SJSA1 (cell line): ENCODE results near the gene LRRC47. TPM values are rescaled to one million over a fixed set of nuclear protein-coding genes. Genes with fewer than 3 reads are reported as not detected.

Experiments
- DNase-seq, 2 experiments: peaks; one replicate each; pipeline ENCODE4 v3.0.0-alpha.2; 2015 to 2020; ENCODE audit warnings: low spot score in 2 of 2, low read depth in 1 of 2
- H3K27ac ChIP-seq: fragments of 250-450 bp; sonication (Bioruptor Pico); 2 replicates; pipeline ENCODE4 v1.5.1; 2020; ENCODE audit warnings: mild to moderate bottlenecking, moderate library complexity
- H3K27me3 ChIP-seq: fragments of 250-450 bp; sonication (Bioruptor Pico); replicated peaks from 2 replicates; pipeline ENCODE4 v1.5.1; 2020; ENCODE audit warnings: mild to moderate bottlenecking, moderate library complexity
- H3K36me3 ChIP-seq: fragments of 250-450 bp; sonication (Bioruptor Pico); 2 replicates; pipeline ENCODE4 v1.5.1; 2020; ENCODE audit warnings: mild to moderate bottlenecking
- H3K4me1 ChIP-seq: fragments of 250-450 bp; sonication (Bioruptor Pico); replicated peaks from 2 replicates; pipeline ENCODE4 v1.6.1; 2021; ENCODE audit warnings: mild to moderate bottlenecking
- H3K4me3 ChIP-seq: fragments of 250-450 bp; sonication (Bioruptor Pico); 2 replicates; pipeline ENCODE4 v1.5.1; 2020; ENCODE audit warnings: mild to moderate bottlenecking
- H3K9me3 ChIP-seq: fragments of 250-450 bp; sonication (Bioruptor Pico); replicated peaks from 2 replicates; pipeline ENCODE4 v1.5.1; 2020; ENCODE audit warnings: mild to moderate bottlenecking
- total RNA-seq: library from RNA; depleted of rRNA; stranded (reverse); fragments of >200 nt; shearing (Covaris generic); gene quantifications from 2 replicates; pipeline ENCODE4 v1.2.3, GENCODE V29; 2014

LRRC47 gene
- total RNA-seq, 1 experiment from 2014 or later: 46.4 TPM

DNA sequence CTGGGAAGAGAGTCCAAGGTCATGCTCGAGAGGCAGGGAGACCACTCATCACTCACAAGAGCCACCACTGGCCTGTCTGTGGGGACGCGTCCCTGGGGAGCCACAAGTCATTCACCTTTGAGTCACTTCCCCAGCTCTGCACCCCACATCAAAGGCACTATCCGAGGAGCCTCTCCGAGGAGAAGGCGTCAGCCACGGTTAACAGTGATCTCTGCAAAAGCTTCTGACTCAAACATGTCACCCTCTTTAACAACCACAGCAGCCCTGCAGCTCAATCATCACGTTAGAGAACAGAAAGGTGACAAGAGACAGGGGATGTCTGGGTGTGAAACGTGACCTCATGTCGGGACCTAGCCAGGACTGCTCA is 9.0 kb downstream of the LRRC47 start:
- no peak overlapping the region for H3K4me3 ChIP-seq
- H3K27ac ChIP-seq: no peak overlapping the region
- H3K9me3 ChIP-seq: no peaks in the 10 kb centered on the region
- DNase-seq: no peak
- H3K36me3 ChIP-seq: peaks cover 67% of the 10 kb centered on the region
- no peaks in the 10 kb centered on the region for H3K27me3 ChIP-seq
- no peaks in the 10 kb centered on the region for H3K4me1 ChIP-seq

DNA sequence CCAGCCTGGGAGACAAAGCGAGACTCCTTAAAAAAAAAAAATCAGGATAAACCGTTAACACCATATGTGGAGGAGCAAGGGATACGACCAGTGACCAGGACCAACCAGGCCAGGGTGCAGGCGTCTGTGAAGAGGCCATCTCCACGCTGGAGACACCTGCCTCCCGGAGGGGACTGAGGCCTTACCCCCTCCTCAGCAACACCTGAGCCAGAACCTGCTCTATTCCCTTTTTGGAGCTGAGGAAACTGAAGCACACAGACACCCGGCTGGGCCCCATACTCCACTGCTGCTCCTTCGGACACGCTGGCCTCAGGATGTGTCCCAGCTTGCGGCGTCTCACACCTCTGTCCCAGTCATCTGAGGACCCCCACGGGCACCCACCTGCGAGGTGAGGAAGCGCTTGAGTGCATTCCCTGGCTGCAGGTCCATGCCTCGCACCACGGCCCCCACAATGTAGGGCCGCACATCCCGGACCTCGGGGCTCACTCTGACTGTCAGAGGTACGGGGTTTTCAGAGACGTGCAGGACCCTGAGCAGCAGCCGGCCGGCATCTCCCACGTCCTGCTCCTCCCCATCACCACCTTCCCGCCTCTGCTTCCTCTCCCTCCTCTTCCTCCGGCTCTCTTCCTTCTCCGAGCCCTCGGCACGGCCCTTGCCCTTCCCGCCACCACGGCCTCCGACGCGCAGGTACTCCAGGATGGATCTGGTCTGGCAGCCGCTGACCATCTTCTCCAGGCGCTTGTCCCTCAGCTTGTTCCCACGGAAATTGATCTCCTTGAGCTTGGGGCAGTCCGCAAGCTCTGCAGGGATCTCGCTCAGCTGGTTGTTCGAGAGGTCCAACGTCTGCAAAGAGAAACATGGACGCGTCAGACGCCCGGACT is 9.6 kb downstream of the LRRC47 start:
- Histone ChIP-seq H3K27me3 (no peaks in the 10 kb centered on the region), H3K27ac (no peak overlapping the region), H3K9me3 (no peaks in the 10 kb centered on the region), H3K4me1 (no peaks in the 10 kb centered on the region), H3K36me3 (peaks cover 69% of the 10 kb centered on the region), H3K4me3 (no peak overlapping the region)
- DNase-seq: no peak

- Histone ChIP-seq H3K9me3 (no peaks in the 10 kb centered on the region), H3K36me3 (peaks cover 79% of the 10 kb centered on the region), H3K27ac (no peak overlapping the region), H3K27me3 (no peaks in the 10 kb centered on the region), H3K4me3 (no peak overlapping the region), H3K4me1 (no peaks in the 10 kb centered on the region)
- no peak for DNase-seq
Measured at GRCh38 chr1:3785456-3786157, 10.7 kb downstream of the LRRC47 start.

- DNase-seq: no peak
- Histone ChIP-seq H3K4me3 (no peak overlapping the region), H3K36me3 (peaks cover 84% of the 10 kb centered on the region), H3K9me3 (no peaks in the 10 kb centered on the region), H3K27me3 (no peaks in the 10 kb centered on the region), H3K27ac (no peak overlapping the region), H3K4me1 (no peaks in the 10 kb centered on the region)
Measured at GRCh38 chr1:3785045-3785444, 11.3 kb downstream of the LRRC47 start.

DNA sequence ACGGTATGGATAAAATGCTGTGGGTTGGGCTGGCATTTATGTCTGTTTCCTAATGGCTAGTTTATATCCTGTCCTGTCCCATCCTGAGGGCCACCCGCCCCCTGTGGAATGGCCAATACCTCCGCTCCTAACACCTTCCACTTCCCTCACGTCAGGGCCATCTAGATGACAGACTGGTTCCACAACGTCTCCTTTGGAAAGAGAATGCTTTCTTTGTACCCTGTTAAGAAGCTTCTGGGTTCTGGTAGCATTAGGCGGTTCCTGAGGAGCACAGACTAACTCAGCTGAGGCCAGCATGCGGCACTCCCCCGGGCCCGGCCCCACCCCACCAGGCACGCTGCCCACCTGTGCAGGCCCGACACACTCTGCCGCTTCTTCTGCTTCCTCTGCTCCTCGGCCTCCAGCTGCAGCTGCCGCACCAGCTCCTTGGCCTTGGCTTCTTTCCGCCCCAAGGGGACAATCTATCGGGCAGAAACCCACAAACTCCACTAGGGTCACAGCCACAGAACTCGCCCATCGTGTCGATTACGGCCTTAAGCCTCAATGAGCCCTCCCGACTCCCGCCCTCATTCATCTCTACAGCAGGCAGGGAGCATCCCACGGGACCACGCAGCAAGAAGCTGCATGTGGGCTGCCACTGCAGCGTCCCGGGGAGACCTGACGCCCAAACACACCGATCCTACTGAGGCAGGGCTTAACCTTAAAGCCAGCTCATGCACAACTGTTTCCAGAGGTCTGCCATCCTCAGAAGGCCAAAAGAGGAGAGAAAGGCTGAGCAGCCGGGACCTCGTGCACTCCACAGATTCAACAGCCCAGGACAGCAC is 12.4 kb downstream of the LRRC47 start:
- H3K27ac ChIP-seq: no peak overlapping the region
- peaks cover 92% of the 10 kb centered on the region for H3K36me3 ChIP-seq
- no peaks in the 10 kb centered on the region for H3K4me1 ChIP-seq
- H3K9me3 ChIP-seq: no peaks in the 10 kb centered on the region
- DNase-seq: no peak
- H3K4me3 ChIP-seq: no peak overlapping the region
- no peaks in the 10 kb centered on the region for H3K27me3 ChIP-seq

- H3K9me3 ChIP-seq: no peaks in the 10 kb centered on the region
- no peak overlapping the region for H3K4me3 ChIP-seq
- no peak for DNase-seq
- H3K27me3 ChIP-seq: no peaks in the 10 kb centered on the region
- peaks cover under 1% of the 10 kb centered on the region for H3K4me1 ChIP-seq
- H3K36me3 ChIP-seq: peaks cover 71% of the 10 kb centered on the region
- H3K27ac ChIP-seq: no peak overlapping the region
Measured at GRCh38 chr1:3780901-3781300, 15.4 kb downstream of the LRRC47 start.

DNA sequence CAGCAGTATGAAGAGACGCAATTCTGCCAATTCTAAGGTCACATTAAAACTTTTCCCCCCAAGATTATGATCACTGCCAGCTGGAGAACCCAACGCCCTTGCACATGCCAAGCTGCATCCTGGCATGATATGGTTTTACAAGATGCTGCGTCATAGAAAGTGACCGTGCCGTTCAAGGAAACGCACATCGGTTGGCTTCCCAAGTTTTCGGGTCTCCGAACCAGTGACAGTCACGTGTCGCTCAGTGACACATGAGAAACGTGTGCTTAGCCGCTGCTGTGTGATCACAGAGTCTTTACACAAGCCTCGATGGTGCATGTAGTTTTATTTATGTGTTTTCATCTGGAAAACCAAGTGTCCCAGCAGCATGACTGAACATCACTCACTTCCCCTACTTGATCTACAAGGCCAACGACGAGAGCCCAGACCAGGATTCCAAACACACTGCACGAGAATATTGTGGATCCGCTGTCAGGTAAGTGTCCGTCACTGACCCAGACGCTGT is 16.3 kb downstream of the LRRC47 start:
- Histone ChIP-seq H3K27ac (no peak overlapping the region), H3K4me3 (no peak overlapping the region), H3K27me3 (no peaks in the 10 kb centered on the region), H3K4me1 (peaks cover 7% of the 10 kb centered on the region), H3K36me3 (peaks cover 61% of the 10 kb centered on the region), H3K9me3 (no peaks in the 10 kb centered on the region)
- no peak for DNase-seq

DNA sequence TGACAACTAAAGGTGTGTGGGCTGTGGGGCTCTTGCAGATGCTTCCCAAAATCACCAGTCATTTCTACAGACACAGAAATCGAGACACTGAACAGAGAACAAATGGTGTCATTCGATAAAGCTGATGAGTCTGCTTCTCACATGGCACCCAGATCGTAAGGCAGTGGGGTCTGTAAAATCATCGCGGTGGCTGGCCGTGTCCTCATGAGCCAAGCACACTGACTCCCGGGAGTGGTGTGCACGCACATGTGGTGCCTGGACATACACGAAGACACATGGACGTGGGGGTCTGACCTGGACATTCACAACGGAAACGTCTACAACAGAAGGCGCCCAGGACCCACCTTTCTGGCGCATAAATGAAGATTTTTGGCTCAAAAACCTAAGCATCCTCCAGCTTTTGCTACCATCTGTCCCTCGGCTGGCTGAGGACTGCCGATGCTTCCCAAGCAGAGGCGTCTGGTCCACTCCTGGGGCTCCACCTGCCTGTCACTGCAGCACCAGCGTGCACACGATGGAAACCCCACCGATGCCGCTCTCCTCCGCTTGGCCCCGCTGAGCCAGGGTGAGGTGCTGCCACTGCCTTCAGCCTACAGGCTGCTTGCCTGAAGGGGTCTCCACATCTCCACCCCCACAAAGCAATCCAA is 16.9 kb downstream of the LRRC47 start:
- peaks cover 56% of the 10 kb centered on the region for H3K36me3 ChIP-seq
- H3K9me3 ChIP-seq: no peaks in the 10 kb centered on the region
- H3K4me1 ChIP-seq: peaks cover 7% of the 10 kb centered on the region
- no peaks in the 10 kb centered on the region for H3K27me3 ChIP-seq
- no peak overlapping the region for H3K4me3 ChIP-seq
- no peak overlapping the region for H3K27ac ChIP-seq
- DNase-seq: no peak

DNA sequence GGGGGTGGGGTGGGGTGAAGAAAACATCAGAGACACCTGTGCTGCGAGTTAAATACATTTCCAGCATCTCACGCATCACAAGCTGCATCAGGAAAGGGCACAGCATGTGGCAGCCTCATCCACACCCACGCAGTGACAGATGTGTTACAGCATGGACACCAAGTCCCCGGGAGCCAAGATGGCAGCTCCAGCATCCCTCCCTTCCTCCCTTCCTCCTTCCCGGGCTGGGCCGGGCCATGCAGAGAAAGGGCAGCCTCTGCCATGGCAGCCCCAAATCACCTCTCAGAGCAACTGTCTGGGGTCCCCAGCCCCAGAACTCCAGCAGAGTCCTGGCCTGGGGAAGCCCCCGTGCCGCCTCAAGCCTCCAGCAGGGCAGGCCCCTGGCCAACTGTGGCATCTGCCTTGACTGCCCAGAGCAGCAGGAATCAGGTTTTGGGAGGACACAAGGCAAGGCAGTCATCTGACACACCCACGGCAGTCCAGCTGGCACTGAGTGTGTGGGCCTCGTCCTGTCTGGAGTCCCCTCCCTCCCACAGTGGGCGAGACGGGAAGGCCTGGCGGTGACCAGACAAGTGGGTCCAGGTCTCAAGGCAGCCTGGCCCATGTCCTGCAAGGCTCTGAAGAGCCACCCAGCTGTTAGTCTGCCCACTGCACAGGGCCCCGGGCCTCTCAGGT is 17.6 kb downstream of the LRRC47 start:
- DNase-seq: no peak
- H3K4me1 ChIP-seq: peaks cover 7% of the 10 kb centered on the region
- peaks cover 49% of the 10 kb centered on the region for H3K36me3 ChIP-seq
- no peak overlapping the region for H3K4me3 ChIP-seq
- H3K9me3 ChIP-seq: no peaks in the 10 kb centered on the region
- H3K27me3 ChIP-seq: no peaks in the 10 kb centered on the region
- no peak overlapping the region for H3K27ac ChIP-seq

GRCh38 chr1:3777647-3778589 is 18.4 kb downstream of the LRRC47 start:
- no peak overlapping the region for H3K27ac ChIP-seq
- no peak overlapping the region for H3K4me3 ChIP-seq
- H3K4me1 ChIP-seq: peaks cover 7% of the 10 kb centered on the region
- H3K9me3 ChIP-seq: no peaks in the 10 kb centered on the region
- peaks cover 44% of the 10 kb centered on the region for H3K36me3 ChIP-seq
- DNase-seq: no peak
- no peaks in the 10 kb centered on the region for H3K27me3 ChIP-seq

DNA sequence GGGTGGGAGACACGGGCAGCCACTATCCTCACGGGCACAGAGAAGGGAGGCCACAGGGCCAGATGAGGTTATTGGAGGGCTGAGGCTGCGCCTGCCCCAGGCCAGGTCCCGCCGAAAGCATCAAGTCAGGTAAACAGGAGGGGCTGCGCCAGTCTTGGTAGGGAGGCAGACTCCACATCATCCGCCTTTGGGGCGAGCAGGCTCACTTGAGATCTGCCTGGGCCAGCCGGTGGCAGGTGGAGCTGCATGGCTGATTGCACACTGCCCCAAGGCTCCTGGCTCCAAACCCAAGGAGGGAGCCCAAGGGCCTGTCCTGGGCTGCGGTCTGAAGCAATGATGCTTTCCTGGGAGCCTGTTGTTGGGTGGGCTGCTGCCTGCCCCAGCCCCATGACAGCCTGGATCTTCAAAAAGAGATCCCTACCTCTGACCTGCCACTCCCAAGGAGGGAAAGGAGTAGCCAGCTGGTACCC is 19.2 kb downstream of the LRRC47 start:
- Histone ChIP-seq H3K9me3 (no peaks in the 10 kb centered on the region), H3K4me1 (peaks cover 9% of the 10 kb centered on the region), H3K36me3 (peaks cover 37% of the 10 kb centered on the region), H3K4me3 (no peak overlapping the region), H3K27me3 (peaks cover under 1% of the 10 kb centered on the region), H3K27ac (no peak overlapping the region)
- no peak for DNase-seq
